SK-N-SH treated with all-trans-retinoic acid at 6 μM for 48 hours (cell line): ENCODE data around the gene AOX1.
A peak's percentile ranks its signal among the peaks of the same experiment; 100 is the strongest.

Experiments
- ATAC-seq: fragments of 200-7000 bp; cut with Tn5 transposase; 3 replicates; pipeline ENCODE4 v1.9.1; 2020; ENCODE audit warnings: mild to moderate bottlenecking, moderate library complexity
- BACH2 ChIP-seq: fragments of 250-450 bp; sonication (Bioruptor Pico); IDR thresholded peaks from 2 replicates; pipeline ENCODE4 v1.9.0; 2021; ENCODE audit warnings: mild to moderate bottlenecking, borderline replicate concordance
- CSDC2 ChIP-seq: fragments of 250-450 bp; sonication (Bioruptor Pico); IDR thresholded peaks from 2 replicates; pipeline ENCODE4 v1.5.0; 2020; ENCODE audit warnings: mild to moderate bottlenecking, moderate library complexity
- ESRRG ChIP-seq: fragments of 250-450 bp; sonication (Bioruptor Pico); IDR thresholded peaks from 2 replicates; pipeline ENCODE4 v1.6.1; 2021; ENCODE audit warnings: mild to moderate bottlenecking
- GLIS3 ChIP-seq: fragments of 250-450 bp; sonication (Bioruptor Pico); IDR thresholded peaks from 2 replicates; pipeline ENCODE4 v1.5.0; 2020; ENCODE audit warnings: mild to moderate bottlenecking, moderate library complexity
- OSR1 ChIP-seq: fragments of 250-450 bp; sonication (Bioruptor Pico); IDR thresholded peaks from 2 replicates; pipeline ENCODE4 v1.8.0; 2022; ENCODE audit warnings: moderate library complexity, mild to moderate bottlenecking, inconsistent platforms
- PPARA ChIP-seq: fragments of 250-450 bp; sonication (Bioruptor Pico); IDR thresholded peaks from 2 replicates; pipeline ENCODE4 v1.5.0; 2020; ENCODE audit warnings: mild to moderate bottlenecking, borderline replicate concordance
- RARB ChIP-seq: fragments of 250-450 bp; sonication (Bioruptor Pico); IDR thresholded peaks from 2 replicates; pipeline ENCODE4 v1.8.0; 2021; ENCODE audit warnings: mild to moderate bottlenecking, moderate library complexity
- SNAI2 ChIP-seq: fragments of 250-450 bp; sonication (Bioruptor Pico); IDR thresholded peaks from 2 replicates; pipeline ENCODE4 v1.5.0; 2020; ENCODE audit warnings: mild to moderate bottlenecking, moderate library complexity
- TCF4 ChIP-seq: fragments of 250-450 bp; sonication (Bioruptor Pico); IDR thresholded peaks from 2 replicates; pipeline ENCODE4 v1.8.0; 2021; ENCODE audit warnings: mild to moderate bottlenecking, moderate library complexity, borderline replicate concordance
- TOX ChIP-seq: fragments of 250-450 bp; sonication (Bioruptor Pico); IDR thresholded peaks from 2 replicates; pipeline ENCODE4 v1.8.0; 2021; ENCODE audit warnings: mild to moderate bottlenecking, moderate library complexity, borderline replicate concordance
- ZC3H10 ChIP-seq: fragments of 250-450 bp; sonication (Bioruptor Pico); IDR thresholded peaks from 2 replicates; pipeline ENCODE4 v1.5.1; 2021; ENCODE audit warnings: mild to moderate bottlenecking, moderate library complexity
- ZFP3 ChIP-seq: fragments of 250-450 bp; sonication (Bioruptor Pico); IDR thresholded peaks from 2 replicates; pipeline ENCODE4 v1.5.0; 2020; ENCODE audit warnings: mild to moderate bottlenecking, moderate library complexity
- ZFP30 ChIP-seq: fragments of 450-650 bp; formaldehyde crosslinking; IDR thresholded peaks from 2 replicates; pipeline ENCODE4 v1.5.0; 2022; ENCODE audit warnings: mild to moderate bottlenecking, moderate library complexity
- ZNF565 ChIP-seq: fragments of 450-650 bp; formaldehyde crosslinking; conservative IDR thresholded peaks from 2 replicates; pipeline ENCODE4 v1.5.0; 2020; ENCODE audit warnings: low read depth, mild to moderate bottlenecking, moderate library complexity
- ZNF70 ChIP-seq: fragments of 450-650 bp; formaldehyde crosslinking; IDR thresholded peaks from 2 replicates; pipeline ENCODE4 v1.5.0; 2020; ENCODE audit warnings: mild to moderate bottlenecking, moderate library complexity
- ZNF8 ChIP-seq: fragments of 450-650 bp; formaldehyde crosslinking; IDR thresholded peaks from 2 replicates; pipeline ENCODE4 v1.5.0; 2020; ENCODE audit warnings: mild to moderate bottlenecking, moderate library complexity
- TF ChIP-seq, protein P1 (sequence below): fragments of 250-450 bp; sonication (Bioruptor Pico); IDR thresholded peaks from 2 replicates; pipeline ENCODE4 v1.5.1; 2020; ENCODE audit warnings: low read depth, mild to moderate bottlenecking, moderate library complexity
- TF ChIP-seq, protein P2 (sequence below): fragments of 250-450 bp; sonication (Bioruptor Pico); IDR thresholded peaks from 2 replicates; pipeline ENCODE4 v1.8.0; 2020; ENCODE audit warnings: mild to moderate bottlenecking, moderate library complexity, borderline replicate concordance
- TF ChIP-seq, protein P3 (sequence below): fragments of 250-450 bp; sonication (Bioruptor Pico); IDR thresholded peaks from 2 replicates; pipeline ENCODE4 v1.5.0; 2020; ENCODE audit warnings: mild to moderate bottlenecking, moderate library complexity
- TF ChIP-seq, protein P4 (sequence below): fragments of 250-450 bp; sonication (Bioruptor Pico); IDR thresholded peaks from 2 replicates; pipeline ENCODE4 v1.8.0; 2021; ENCODE audit warnings: low read depth, mild to moderate bottlenecking, moderate library complexity, borderline replicate concordance

AOX1 gene

DNA sequence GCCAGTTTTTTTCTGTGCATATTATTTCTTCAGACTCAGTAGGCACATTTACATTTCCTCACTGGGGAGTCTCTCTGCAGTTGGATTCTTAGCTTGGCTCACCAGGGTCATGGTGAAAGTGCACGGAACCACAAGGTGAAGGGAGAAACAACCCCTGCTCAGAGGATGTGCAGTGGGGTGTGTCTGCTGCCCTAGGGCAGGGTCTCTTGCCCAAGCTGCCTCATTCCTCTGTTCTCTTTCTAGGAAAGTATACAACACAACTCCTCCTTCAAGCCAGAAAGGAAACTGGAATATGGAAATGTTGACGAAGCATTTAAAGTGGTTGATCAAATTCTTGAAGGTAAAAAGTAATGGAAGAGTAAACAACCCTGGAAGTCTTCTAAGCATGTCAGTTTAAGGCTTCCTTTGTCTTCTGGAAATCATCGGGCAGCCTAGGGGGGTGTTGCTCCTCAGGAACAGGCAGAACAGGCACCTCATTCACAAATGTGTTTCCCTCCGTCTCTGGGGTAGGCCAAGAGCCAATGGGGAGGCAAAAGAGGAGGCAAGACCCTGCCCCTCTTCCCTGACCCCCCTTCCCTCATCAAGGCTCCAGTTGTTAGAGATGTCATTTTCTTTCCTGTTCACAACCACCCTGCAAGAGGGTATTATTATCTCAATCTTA lies 41.4 kb downstream of the AOX1 start:
- no peak for TF ChIP-seq ZNF565
- no peak for TF ChIP-seq PPARA (CRISPR knock-in tag)
- no peak for TF ChIP-seq ZFP30 (CRISPR knock-in tag)
- no peak for TF ChIP-seq ZFP3
- TF ChIP-seq ZC3H10 (CRISPR knock-in tag): no peak
- TF ChIP-seq, protein P1, sequence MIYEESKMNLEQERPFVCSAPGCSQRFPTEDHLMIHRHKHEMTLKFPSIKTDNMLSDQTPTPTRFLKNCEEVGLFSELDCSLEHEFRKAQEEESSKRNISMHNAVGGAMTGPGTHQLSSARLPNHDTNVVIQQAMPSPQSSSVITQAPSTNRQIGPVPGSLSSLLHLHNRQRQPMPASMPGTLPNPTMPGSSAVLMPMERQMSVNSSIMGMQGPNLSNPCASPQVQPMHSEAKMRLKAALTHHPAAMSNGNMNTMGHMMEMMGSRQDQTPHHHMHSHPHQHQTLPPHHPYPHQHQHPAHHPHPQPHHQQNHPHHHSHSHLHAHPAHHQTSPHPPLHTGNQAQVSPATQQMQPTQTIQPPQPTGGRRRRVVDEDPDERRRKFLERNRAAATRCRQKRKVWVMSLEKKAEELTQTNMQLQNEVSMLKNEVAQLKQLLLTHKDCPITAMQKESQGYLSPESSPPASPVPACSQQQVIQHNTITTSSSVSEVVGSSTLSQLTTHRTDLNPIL: no peak
- TF ChIP-seq, protein P2, sequence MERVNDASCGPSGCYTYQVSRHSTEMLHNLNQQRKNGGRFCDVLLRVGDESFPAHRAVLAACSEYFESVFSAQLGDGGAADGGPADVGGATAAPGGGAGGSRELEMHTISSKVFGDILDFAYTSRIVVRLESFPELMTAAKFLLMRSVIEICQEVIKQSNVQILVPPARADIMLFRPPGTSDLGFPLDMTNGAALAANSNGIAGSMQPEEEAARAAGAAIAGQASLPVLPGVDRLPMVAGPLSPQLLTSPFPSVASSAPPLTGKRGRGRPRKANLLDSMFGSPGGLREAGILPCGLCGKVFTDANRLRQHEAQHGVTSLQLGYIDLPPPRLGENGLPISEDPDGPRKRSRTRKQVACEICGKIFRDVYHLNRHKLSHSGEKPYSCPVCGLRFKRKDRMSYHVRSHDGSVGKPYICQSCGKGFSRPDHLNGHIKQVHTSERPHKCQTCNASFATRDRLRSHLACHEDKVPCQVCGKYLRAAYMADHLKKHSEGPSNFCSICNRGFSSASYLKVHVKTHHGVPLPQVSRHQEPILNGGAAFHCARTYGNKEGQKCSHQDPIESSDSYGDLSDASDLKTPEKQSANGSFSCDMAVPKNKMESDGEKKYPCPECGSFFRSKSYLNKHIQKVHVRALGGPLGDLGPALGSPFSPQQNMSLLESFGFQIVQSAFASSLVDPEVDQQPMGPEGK (CRISPR knock-in tag): no peak
- no peak for TF ChIP-seq GLIS3 (CRISPR knock-in tag)
- TF ChIP-seq ESRRG (CRISPR knock-in tag): no peak
- ATAC-seq: no peak

DNA sequence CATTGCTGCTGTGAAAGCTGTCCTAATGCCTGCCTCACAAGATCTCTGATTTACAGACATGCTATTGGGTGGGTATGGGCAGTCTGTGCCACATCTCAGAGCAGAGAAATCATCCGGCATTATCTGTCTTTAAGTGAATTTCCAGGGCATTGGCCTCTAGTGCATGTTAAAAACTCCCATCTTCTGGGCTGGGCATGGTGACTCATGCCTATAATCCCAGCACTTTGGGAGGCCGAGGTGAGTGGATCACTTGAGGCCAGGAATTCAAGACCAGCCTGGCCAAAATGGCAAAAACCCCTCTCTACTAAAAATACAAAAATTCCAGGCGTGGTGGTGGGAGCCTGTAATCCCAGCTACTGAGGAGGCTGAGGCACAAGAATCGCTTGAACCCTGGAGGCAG lies 42.6 kb downstream of the AOX1 start:
- peak; percentile 57 for ATAC-seq

DNA sequence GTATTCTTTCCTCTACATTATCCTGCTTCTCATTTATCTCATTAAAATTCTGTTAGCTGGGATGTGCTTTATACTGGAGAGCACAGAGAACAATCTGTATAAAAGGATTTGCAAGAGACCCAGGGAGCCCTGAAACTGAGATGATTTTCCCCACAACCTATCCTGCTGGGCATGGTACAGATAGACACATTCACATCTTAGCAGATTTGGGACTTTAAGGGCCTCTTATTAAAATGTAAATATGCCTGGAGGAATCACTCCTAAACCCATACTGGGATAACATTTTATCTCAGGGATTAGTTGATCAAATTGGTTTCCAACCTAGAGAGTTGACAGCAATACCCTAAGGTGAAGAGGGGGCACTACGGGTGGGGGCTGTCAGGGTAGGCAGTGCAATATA lies 45.5 kb downstream of the AOX1 start:
- ATAC-seq: no peak
- TF ChIP-seq, protein P3, sequence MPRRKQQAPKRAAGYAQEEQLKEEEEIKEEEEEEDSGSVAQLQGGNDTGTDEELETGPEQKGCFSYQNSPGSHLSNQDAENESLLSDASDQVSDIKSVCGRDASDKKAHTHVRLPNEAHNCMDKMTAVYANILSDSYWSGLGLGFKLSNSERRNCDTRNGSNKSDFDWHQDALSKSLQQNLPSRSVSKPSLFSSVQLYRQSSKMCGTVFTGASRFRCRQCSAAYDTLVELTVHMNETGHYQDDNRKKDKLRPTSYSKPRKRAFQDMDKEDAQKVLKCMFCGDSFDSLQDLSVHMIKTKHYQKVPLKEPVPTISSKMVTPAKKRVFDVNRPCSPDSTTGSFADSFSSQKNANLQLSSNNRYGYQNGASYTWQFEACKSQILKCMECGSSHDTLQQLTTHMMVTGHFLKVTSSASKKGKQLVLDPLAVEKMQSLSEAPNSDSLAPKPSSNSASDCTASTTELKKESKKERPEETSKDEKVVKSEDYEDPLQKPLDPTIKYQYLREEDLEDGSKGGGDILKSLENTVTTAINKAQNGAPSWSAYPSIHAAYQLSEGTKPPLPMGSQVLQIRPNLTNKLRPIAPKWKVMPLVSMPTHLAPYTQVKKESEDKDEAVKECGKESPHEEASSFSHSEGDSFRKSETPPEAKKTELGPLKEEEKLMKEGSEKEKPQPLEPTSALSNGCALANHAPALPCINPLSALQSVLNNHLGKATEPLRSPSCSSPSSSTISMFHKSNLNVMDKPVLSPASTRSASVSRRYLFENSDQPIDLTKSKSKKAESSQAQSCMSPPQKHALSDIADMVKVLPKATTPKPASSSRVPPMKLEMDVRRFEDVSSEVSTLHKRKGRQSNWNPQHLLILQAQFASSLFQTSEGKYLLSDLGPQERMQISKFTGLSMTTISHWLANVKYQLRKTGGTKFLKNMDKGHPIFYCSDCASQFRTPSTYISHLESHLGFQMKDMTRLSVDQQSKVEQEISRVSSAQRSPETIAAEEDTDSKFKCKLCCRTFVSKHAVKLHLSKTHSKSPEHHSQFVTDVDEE: no peak
- no peak for TF ChIP-seq ZFP3

DNA sequence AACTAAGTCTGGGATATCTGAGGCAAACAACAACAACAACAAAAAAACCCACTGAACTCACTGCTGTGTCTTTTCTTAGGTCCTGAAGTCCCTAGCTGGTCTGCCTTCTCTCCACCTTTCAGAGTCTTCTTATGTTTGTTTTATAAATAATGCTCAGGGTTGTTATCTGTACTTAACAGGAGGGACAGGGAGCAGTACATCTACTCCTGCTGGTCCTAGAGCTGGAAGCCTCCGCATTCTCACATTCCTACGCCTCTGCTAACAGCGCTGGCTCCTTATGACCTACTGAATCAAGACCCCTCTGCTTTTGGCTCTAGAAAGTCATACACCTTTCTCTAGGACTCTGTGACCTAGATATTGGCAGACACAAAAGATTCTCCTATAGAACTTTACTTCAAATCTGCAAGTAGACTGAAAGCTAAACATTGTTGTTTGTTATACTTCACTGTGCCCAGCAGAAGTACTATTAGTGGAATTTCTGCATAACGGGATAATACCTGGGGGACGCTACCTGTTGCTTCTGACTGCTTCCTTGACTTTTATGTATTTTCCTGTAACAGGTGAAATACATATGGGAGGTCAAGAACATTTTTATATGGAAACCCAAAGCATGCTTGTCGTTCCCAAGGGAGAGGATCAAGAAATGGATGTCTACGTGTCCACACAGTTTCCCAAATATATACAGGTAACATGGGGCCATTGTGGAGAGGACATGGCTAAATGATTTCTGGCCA lies 48.6 kb downstream of the AOX1 start:
- no peak for TF ChIP-seq TOX
- no peak for ATAC-seq

DNA sequence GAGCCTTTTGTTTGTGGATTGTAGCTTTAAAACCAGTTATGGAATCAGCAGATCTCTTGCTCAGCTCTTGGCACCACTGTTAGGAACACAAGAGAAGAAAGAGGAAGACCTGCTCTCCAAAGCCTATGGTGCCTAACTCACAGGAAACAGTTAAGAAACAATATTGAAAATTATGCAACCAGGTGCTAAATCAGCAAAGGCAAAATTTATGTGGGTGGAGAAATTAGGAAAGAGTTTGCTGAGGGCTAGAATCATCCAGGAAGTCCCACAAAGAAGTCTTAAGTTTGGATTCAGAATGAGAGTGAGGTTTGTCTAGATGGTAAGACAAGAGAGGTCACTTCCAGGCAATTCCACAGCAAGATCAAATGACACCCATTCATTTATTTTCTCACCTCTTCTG lies 49.4 kb downstream of the AOX1 start:
- no peak for ATAC-seq
- no peak for TF ChIP-seq ZFP3
- TF ChIP-seq TCF4 (CRISPR knock-in tag): no peak
- no peak for TF ChIP-seq BACH2 (CRISPR knock-in tag)
- no peak for TF ChIP-seq RARB (CRISPR knock-in tag)
- TF ChIP-seq OSR1 (CRISPR knock-in tag): no peak
- TF ChIP-seq, protein P4, sequence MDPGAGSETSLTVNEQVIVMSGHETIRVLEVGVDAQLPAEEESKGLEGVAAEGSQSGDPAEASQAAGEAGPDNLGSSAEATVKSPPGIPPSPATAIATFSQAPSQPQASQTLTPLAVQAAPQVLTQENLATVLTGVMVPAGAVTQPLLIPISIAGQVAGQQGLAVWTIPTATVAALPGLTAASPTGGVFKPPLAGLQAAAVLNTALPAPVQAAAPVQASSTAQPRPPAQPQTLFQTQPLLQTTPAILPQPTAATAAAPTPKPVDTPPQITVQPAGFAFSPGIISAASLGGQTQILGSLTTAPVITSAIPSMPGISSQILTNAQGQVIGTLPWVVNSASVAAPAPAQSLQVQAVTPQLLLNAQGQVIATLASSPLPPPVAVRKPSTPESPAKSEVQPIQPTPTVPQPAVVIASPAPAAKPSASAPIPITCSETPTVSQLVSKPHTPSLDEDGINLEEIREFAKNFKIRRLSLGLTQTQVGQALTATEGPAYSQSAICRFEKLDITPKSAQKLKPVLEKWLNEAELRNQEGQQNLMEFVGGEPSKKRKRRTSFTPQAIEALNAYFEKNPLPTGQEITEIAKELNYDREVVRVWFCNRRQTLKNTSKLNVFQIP (CRISPR knock-in tag): no peak
- no peak for TF ChIP-seq ZNF70
- TF ChIP-seq ZNF8 (CRISPR knock-in tag): no peak
- TF ChIP-seq PPARA (CRISPR knock-in tag): no peak
- no peak for TF ChIP-seq CSDC2
- TF ChIP-seq, protein P2 (CRISPR knock-in tag): no peak
- no peak for TF ChIP-seq ZNF565
- TF ChIP-seq TOX: no peak
- TF ChIP-seq SNAI2 (CRISPR knock-in tag): no peak
- TF ChIP-seq, protein P3: no peak
- TF ChIP-seq, protein P1: no peak
